Kidney (tissue), 14 donors: ENCODE results near the gene CYTH4. TPM values are rescaled to one million over a fixed set of nuclear protein-coding genes. Genes with fewer than 3 reads are reported as not detected.

Experiments
- DNase-seq, 5 donors: peaks; one replicate each; pipeline ENCODE4 v3.0.0-alpha.2; 2013 to 2020
- FAIRE-seq: peaks from 2 replicates; lab custom pipeline; 2012; peaks lifted over from hg19 to GRCh38; lab: Jason Lieb, UNC
- H3K27ac ChIP-seq, 2 donors: one replicate each; pipeline ENCODE4 v1.7.0; 2013; ENCODE audit warnings: low read depth in 2 of 2, low read length in 2 of 2, inconsistent platforms in 1 of 2
- H3K27me3 ChIP-seq: one replicate; pipeline ENCODE4 v1.7.1; 2013; ENCODE audit warnings: low read length, inconsistent platforms; ENCODE audit not compliant: control insufficient read depth, insufficient read depth
- H3K36me3 ChIP-seq, 3 donors: one replicate each; pipeline versions ENCODE4 v1.7.0 to v1.7.1; 2013; ENCODE audit warnings: low read length in 3 of 3, control low read depth in 1 of 3, inconsistent platforms in 1 of 3; ENCODE audit not compliant: insufficient read depth in 3 of 3, control insufficient read depth in 2 of 3
- H3K4me1 ChIP-seq, 3 donors: one replicate each; pipeline versions ENCODE4 v1.7.0 to v1.7.1; 2013; ENCODE audit warnings: low read length in 3 of 3, inconsistent platforms in 1 of 3, low read depth in 1 of 3; ENCODE audit not compliant: control insufficient read depth in 2 of 3, insufficient read depth in 2 of 3
- H3K4me3 ChIP-seq, 3 donors: one replicate each; pipeline versions ENCODE4 v1.7.0 to v1.8.1; 2013; ENCODE audit warnings: low read length in 3 of 3, control low read depth in 1 of 3, inconsistent platforms in 1 of 3
- H3K9ac ChIP-seq, 3 donors: one replicate each; pipeline versions ENCODE4 v1.7.0 to v1.7.1; 2013; ENCODE audit warnings: low read length in 3 of 3, control low read depth in 1 of 3, inconsistent platforms in 1 of 3
- H3K9me3 ChIP-seq, 3 donors: one replicate each; pipeline versions ENCODE4 v1.7.0 to v1.7.1; 2013; ENCODE audit warnings: low read length in 3 of 3, control low read depth in 1 of 3, inconsistent platforms in 1 of 3; ENCODE audit not compliant: control insufficient read depth in 2 of 3, insufficient read depth in 1 of 3
- CTCF ChIP-seq: IDR thresholded peaks from 3 replicates; pipeline ENCODE4 v1.5.1; 2012; ENCODE audit warnings: mild to moderate bottlenecking, moderate library complexity, borderline replicate concordance; ENCODE audit not compliant: insufficient read depth; ENCODE audit errors: extremely low read depth
- intact Hi-C: fragments of 100-400 bp; cut with DNase I; formaldehyde crosslinking; loops from one replicate; pipeline ENCODE4 v1.11.1; 2022
- polyA plus RNA-seq: library from polyadenylated mRNA; stranded (reverse); fragments of 350-450 nt; fragmentation: Illumina TruSeq; extraction: RNeasy Lipid Tissue Mini Kit (QIAGEN cat#74804); gene quantifications from one replicate; pipeline ENCODE4 v1.2.3, GENCODE V29; 2014; ENCODE audit warnings: low read depth, low replicate concordance; ENCODE audit not compliant: insufficient read depth
- total RNA-seq: library from RNA; stranded (reverse); fragmentation: NEBNext Ultra II Directional; extraction: Animal tissue kit (Norgen Biotek cat#: 25700); gene quantifications from one replicate; pipeline ENCODE4 v1.2.1, GENCODE V29; 2021
- donor health status: control.
- donor health status: control.
- donor health status: control.
- donor health status: control.
- donor health status: control.
- donor health status: DM: yes; HTN: yes; CAD: no.
- donor health status: Normal renal cell carcinoma (clear cell type).

CYTH4 gene
- total and polyA plus RNA-seq, 2 donors from 2014 or later, result 1.9 to 30.2 TPM

GRCh38 chr22:37298748-37299495 is 16.6 kb downstream of the CYTH4 start:
- no peak overlapping the region for H3K4me3 ChIP-seq
- H3K9ac ChIP-seq, result no peak overlapping the region
- no peaks in the 10 kb centered on the region for H3K27me3 ChIP-seq
- DNase-seq (no peak), FAIRE-seq (no peak)
- no peaks in the 10 kb centered on the region for H3K9me3 ChIP-seq
- TF ChIP-seq CTCF, result no peak
- H3K27ac ChIP-seq, result no peak overlapping the region
- no peaks in the 10 kb centered on the region for H3K36me3 ChIP-seq
- intact Hi-C loops, result no loop called here
- no peaks in the 10 kb centered on the region for H3K4me1 ChIP-seq

DNA sequence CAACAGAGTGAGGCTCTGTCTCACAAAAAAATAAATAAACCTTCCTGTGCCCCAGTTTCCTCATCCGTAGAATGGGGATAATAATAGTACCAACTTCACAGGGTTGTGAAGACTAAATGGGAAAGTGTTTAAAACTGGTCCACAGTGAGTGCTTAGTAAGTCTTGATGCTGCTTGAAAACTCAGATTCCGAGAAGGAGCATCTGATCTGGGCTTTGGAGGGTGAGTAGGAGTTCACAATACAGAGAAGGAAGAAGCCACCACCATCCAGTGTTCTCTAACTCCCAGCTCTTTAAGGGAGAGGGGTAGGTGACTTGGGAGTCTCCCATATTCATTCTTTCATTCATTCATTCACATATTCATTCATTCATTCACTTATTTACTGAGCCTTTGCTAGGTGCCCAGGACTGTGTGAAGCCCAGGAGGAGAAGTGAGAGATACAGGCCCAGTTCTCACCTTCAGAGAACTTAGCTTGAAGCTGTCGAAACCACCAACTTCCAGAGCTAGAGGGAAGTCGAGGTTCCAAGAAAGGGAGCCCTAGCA is 17.7 kb downstream of the CYTH4 start:
- no peak for FAIRE-seq
- no peaks in the 10 kb centered on the region for H3K4me1 ChIP-seq
- no peak overlapping the region for H3K9ac ChIP-seq
- intact Hi-C loops, result no loop called here
- DNase-seq, result no peak
- no peak overlapping the region for H3K4me3 ChIP-seq
- no peaks in the 10 kb centered on the region for H3K9me3 ChIP-seq
- no peak overlapping the region for H3K27ac ChIP-seq
- no peaks in the 10 kb centered on the region for H3K27me3 ChIP-seq
- TF ChIP-seq CTCF, result no peak
- no peaks in the 10 kb centered on the region for H3K36me3 ChIP-seq

DNA sequence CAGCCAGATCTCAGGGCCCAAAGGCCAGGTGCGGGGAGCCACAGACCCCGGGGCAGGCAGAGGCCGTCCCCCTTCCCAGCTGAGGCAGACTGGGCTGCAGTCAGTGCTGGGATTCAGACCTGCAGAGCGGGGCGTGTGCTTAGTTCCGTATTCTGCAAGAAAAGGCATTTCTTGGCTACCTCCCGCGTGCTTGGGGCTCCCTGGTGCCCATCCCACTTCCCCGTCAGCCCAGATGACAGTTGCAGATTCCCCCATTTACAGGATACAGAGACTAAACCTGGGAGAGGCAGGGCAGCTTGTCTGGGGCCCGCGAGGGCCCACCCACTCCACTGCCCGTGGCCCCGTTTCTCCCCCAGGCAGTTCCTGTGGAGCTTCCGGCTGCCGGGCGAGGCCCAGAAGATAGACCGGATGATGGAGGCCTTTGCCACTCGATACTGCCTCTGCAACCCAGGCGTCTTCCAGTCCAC is 18.3 kb downstream of the CYTH4 start:
- no peak for TF ChIP-seq CTCF
- no peak for DNase-seq
- Histone ChIP-seq H3K27ac (no peak overlapping the region), H3K27me3 (no peaks in the 10 kb centered on the region), H3K9ac (no peak overlapping the region), H3K36me3 (no peaks in the 10 kb centered on the region), H3K4me3 (no peak overlapping the region), H3K4me1 (no peaks in the 10 kb centered on the region), H3K9me3 (no peaks in the 10 kb centered on the region)
- intact Hi-C loops, result no loop called here
- no peak for FAIRE-seq
